HEK293 (cell line): ENCODE results near the gene KIAA0513.

Experiments
- ZBTB8A ChIP-seq: fragments of 450-650 bp; formaldehyde crosslinking; IDR thresholded peaks from 2 replicates; pipeline ENCODE4 v1.5.1; 2016; ENCODE audit warnings: missing biosample characterization, missing genetic modification characterization
- ZNF138 ChIP-seq: fragments of 450-650 bp; formaldehyde crosslinking; IDR thresholded peaks from 2 replicates; pipeline ENCODE4 v1.5.1; 2016; ENCODE audit warnings: missing biosample characterization, missing genetic modification characterization, borderline replicate concordance
- ZNF335 ChIP-seq: fragments of 450-650 bp; formaldehyde crosslinking; conservative IDR thresholded peaks from 2 replicates; pipeline ENCODE4 v1.5.1; 2016; ENCODE audit warnings: missing biosample characterization, missing genetic modification characterization
- ZNF776 ChIP-seq: fragments of 450-650 bp; formaldehyde crosslinking; IDR thresholded peaks from 2 replicates; pipeline ENCODE4 v1.5.0; 2017; ENCODE audit warnings: missing biosample characterization, missing genetic modification characterization, borderline replicate concordance
- TF ChIP-seq, protein P1 (sequence below): fragments of 450-650 bp; formaldehyde crosslinking; IDR thresholded peaks from 2 replicates; pipeline ENCODE4 v1.5.1; 2016; ENCODE audit warnings: missing biosample characterization, missing genetic modification characterization
- TF ChIP-seq, protein P2 (sequence below): fragments of 450-650 bp; formaldehyde crosslinking; IDR thresholded peaks from 2 replicates; pipeline ENCODE4 v1.5.1; 2017; ENCODE audit warnings: missing biosample characterization, missing genetic modification characterization
- TF ChIP-seq, protein P3 (sequence below): fragments of 450-650 bp; formaldehyde crosslinking; IDR thresholded peaks from 2 replicates; pipeline ENCODE4 v1.5.1; 2016; ENCODE audit warnings: missing biosample characterization, missing genetic modification characterization, low read depth

DNA sequence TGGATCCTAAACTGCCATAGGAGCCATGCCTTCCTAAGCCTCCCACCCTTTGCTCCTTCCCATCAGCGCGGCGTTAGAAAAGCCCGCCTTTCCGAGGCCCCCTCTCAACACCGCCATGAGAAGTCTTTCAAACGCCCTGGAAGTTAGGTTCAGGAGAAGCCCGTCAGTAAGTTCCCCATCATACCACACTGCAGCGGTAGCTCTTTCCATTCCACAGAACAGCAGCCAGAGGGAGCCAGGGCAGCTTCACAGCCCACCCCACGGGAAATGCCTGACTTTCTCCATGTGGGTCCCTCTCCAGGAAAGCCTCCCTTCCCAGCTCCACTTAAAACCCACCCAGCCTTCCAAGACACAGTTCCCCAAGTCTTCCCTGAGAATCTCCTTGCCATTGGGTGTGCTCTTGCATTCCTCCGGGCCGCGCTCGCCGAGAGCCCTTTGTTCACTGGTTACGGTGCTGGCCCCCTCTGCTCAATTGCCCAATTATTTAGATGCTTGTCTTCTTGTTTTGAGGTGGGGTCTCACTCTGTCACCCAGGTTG, 28.7 kb downstream of the KIAA0513 start:
- TF ChIP-seq ZNF335 (tag by site-specific recombination) = no peak
- TF ChIP-seq, protein P1, sequence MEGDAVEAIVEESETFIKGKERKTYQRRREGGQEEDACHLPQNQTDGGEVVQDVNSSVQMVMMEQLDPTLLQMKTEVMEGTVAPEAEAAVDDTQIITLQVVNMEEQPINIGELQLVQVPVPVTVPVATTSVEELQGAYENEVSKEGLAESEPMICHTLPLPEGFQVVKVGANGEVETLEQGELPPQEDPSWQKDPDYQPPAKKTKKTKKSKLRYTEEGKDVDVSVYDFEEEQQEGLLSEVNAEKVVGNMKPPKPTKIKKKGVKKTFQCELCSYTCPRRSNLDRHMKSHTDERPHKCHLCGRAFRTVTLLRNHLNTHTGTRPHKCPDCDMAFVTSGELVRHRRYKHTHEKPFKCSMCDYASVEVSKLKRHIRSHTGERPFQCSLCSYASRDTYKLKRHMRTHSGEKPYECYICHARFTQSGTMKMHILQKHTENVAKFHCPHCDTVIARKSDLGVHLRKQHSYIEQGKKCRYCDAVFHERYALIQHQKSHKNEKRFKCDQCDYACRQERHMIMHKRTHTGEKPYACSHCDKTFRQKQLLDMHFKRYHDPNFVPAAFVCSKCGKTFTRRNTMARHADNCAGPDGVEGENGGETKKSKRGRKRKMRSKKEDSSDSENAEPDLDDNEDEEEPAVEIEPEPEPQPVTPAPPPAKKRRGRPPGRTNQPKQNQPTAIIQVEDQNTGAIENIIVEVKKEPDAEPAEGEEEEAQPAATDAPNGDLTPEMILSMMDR (tag by site-specific recombination) = 0 out of 2 replicates have a peak, but pooled peaks have one; percentile 25
- no peak for TF ChIP-seq ZNF138 (tag by site-specific recombination)
- no peak for TF ChIP-seq ZBTB8A (tag by site-specific recombination)
- TF ChIP-seq, protein P2, sequence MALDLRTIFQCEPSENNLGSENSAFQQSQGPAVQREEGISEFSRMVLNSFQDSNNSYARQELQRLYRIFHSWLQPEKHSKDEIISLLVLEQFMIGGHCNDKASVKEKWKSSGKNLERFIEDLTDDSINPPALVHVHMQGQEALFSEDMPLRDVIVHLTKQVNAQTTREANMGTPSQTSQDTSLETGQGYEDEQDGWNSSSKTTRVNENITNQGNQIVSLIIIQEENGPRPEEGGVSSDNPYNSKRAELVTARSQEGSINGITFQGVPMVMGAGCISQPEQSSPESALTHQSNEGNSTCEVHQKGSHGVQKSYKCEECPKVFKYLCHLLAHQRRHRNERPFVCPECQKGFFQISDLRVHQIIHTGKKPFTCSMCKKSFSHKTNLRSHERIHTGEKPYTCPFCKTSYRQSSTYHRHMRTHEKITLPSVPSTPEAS = no peak
- TF ChIP-seq, protein P3, sequence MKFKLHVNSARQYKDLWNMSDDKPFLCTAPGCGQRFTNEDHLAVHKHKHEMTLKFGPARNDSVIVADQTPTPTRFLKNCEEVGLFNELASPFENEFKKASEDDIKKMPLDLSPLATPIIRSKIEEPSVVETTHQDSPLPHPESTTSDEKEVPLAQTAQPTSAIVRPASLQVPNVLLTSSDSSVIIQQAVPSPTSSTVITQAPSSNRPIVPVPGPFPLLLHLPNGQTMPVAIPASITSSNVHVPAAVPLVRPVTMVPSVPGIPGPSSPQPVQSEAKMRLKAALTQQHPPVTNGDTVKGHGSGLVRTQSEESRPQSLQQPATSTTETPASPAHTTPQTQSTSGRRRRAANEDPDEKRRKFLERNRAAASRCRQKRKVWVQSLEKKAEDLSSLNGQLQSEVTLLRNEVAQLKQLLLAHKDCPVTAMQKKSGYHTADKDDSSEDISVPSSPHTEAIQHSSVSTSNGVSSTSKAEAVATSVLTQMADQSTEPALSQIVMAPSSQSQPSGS (tag by site-specific recombination) = no peak
- no peak for TF ChIP-seq ZNF776
